Liver (tissue), 9 donors: ENCODE measurements around the gene UNC93A. TPM values are rescaled to one million over a fixed set of nuclear protein-coding genes. Genes with fewer than 3 reads are reported as not detected.

Experiments used
- DNase-seq: peaks from one replicate; pipeline ENCODE4 v3.0.0-alpha.2; 2017; ENCODE audit warnings: low spot score
- H3K27ac ChIP-seq, 2 donors: one replicate each; pipeline ENCODE4 v1.7.0; 2013; ENCODE audit warnings: inconsistent platforms in 2 of 2, low read length in 2 of 2, control low read depth in 1 of 2, low read depth in 1 of 2, mild to moderate bottlenecking in 1 of 2
- H3K27me3 ChIP-seq, 4 donors: one replicate each; pipeline versions ENCODE4 v1.6.1 to v1.7.0; 2013; ENCODE audit warnings: low read length in 3 of 4, inconsistent platforms in 1 of 4, mild to moderate bottlenecking in 1 of 4, moderate library complexity in 1 of 4; ENCODE audit not compliant: control insufficient read depth in 4 of 4, insufficient read depth in 4 of 4
- H3K36me3 ChIP-seq, 4 donors: one replicate each; pipeline versions ENCODE4 v1.6.1 to v1.7.0; 2013; ENCODE audit warnings: low read length in 3 of 4, mild to moderate bottlenecking in 3 of 4, low read depth in 1 of 4, moderate library complexity in 1 of 4; ENCODE audit not compliant: control insufficient read depth in 4 of 4, insufficient read depth in 3 of 4
- H3K4me1 ChIP-seq, 4 donors: one replicate each; pipeline versions ENCODE4 v1.6.1 to v1.7.0; 2013; ENCODE audit warnings: low read length in 3 of 4, mild to moderate bottlenecking in 3 of 4, moderate library complexity in 1 of 4; ENCODE audit not compliant: control insufficient read depth in 4 of 4, insufficient read depth in 4 of 4
- H3K4me3 ChIP-seq, 3 donors: one replicate each; pipeline versions ENCODE4 v1.6.1 to v1.7.0; 2013; ENCODE audit warnings: low read length in 3 of 3, control low read depth in 1 of 3, low read depth in 1 of 3, mild to moderate bottlenecking in 1 of 3
- H3K9ac ChIP-seq, 2 donors: one replicate each; pipeline ENCODE4 v1.7.0; 2013; ENCODE audit warnings: low read length in 2 of 2, mild to moderate bottlenecking in 2 of 2, moderate library complexity in 2 of 2, control low read depth in 1 of 2, low read depth in 1 of 2
- H3K9me3 ChIP-seq, 4 donors: one replicate each; pipeline versions ENCODE4 v1.6.1 to v1.7.0; 2013; ENCODE audit warnings: low read length in 3 of 4; ENCODE audit not compliant: control insufficient read depth in 4 of 4
- FOXA2 ChIP-seq: IDR thresholded peaks from 2 replicates; pipeline ENCODE4 v1.6.1; 2016; ENCODE audit warnings: antibody characterized with exemption
- GABPA ChIP-seq, 2 donors: IDR thresholded peaks in 1 of 2; conservative IDR thresholded peaks in 1 of 2; 2 replicates each; pipeline ENCODE4 v1.6.1; 2016; ENCODE audit warnings: antibody characterized with exemption in 2 of 2, mild to moderate bottlenecking in 1 of 2, moderate library complexity in 1 of 2
- HNF4A ChIP-seq, 2 donors: conservative IDR thresholded peaks; 2 replicates each; pipeline ENCODE4 v1.6.1; 2016; ENCODE audit warnings: antibody characterized with exemption in 2 of 2, mild to moderate bottlenecking in 2 of 2
- HNF4G ChIP-seq: IDR thresholded peaks from 2 replicates; pipeline ENCODE4 v1.6.1; 2016; ENCODE audit warnings: antibody characterized with exemption
- JUND ChIP-seq, 2 donors: IDR thresholded peaks; 2 replicates each; pipeline ENCODE4 v1.6.1; 2016; ENCODE audit warnings: antibody characterized with exemption in 2 of 2
- NR2F2 ChIP-seq: IDR thresholded peaks from 2 replicates; pipeline ENCODE4 v1.6.1; 2016; ENCODE audit warnings: antibody characterized with exemption
- RAD21 ChIP-seq, 2 donors: IDR thresholded peaks; 2 replicates each; pipeline ENCODE4 v1.6.1; 2016; ENCODE audit warnings: antibody characterized with exemption in 2 of 2, mild to moderate bottlenecking in 2 of 2
- RXRA ChIP-seq, 2 donors: IDR thresholded peaks; 2 replicates each; pipeline ENCODE4 v1.6.1; 2017 to 2018; ENCODE audit warnings: antibody characterized with exemption in 2 of 2, mild to moderate bottlenecking in 1 of 2
- SP1 ChIP-seq: IDR thresholded peaks from 2 replicates; pipeline ENCODE4 v1.6.1; 2018; ENCODE audit warnings: antibody characterized with exemption, mild to moderate bottlenecking
- TAF1 ChIP-seq: conservative IDR thresholded peaks from 2 replicates; pipeline ENCODE4 v1.6.1; 2016; ENCODE audit warnings: antibody characterized with exemption, mild to moderate bottlenecking
- YY1 ChIP-seq: IDR thresholded peaks from 2 replicates; pipeline ENCODE4 v1.6.1; 2016; ENCODE audit warnings: antibody characterized with exemption, mild to moderate bottlenecking
- WGBS: extraction: QIAGEN DNeasy Blood & Tissue Kit; methylation state at CpG from one replicate; pipeline ENCODE4 v1.1.7; 2013; 5-methylcytosine and 5-hydroxymethylcytosine counted together
- polyA plus RNA-seq, 2 donors: library from polyadenylated mRNA; stranded (reverse) in 1 of 2; unstranded in 1 of 2; fragments of 200-250 nt in 1 of 2; fragments of >200 nt in 1 of 2; fragmentation: Nextera tagmentation in 1 of 2; extraction: Ambion mirVana in 1 of 2; gene quantifications; one replicate each; pipeline versions ENCODE4 v1.2.1 to v1.2.3, GENCODE V29; 2013 to 2015
- total RNA-seq, 2 donors: library from RNA; depleted of rRNA; stranded (reverse); fragments of >200 nt; gene quantifications; one replicate each; pipeline ENCODE4 v1.2.3, GENCODE V29; 2014
- TF ChIP-seq, protein P1 (sequence below): IDR thresholded peaks from 2 replicates; pipeline ENCODE4 v1.6.1; 2016; ENCODE audit warnings: antibody characterized with exemption
- TF ChIP-seq, protein P2 (sequence below): IDR thresholded peaks from 2 replicates; pipeline ENCODE4 v1.6.1; 2016; ENCODE audit warnings: antibody characterized with exemption
- TF ChIP-seq, protein P3 (sequence below): IDR thresholded peaks from 2 replicates; pipeline ENCODE4 v1.6.1; 2016; ENCODE audit warnings: antibody characterized with exemption, mild to moderate bottlenecking
- TF ChIP-seq, protein P4 (sequence below): IDR thresholded peaks from 2 replicates; pipeline ENCODE4 v1.6.1; 2016; ENCODE audit warnings: antibody characterized with exemption
- TF ChIP-seq, protein P5 (sequence below): fragments of 150-350 bp; IDR thresholded peaks from 2 replicates; pipeline ENCODE4 v1.5.1; 2017; ENCODE audit warnings: improper control_type of control experiment, low read depth, low read length; ENCODE audit not compliant: missing input control
- donor health status: healthy.
- donor health status: healthy.
- donor health status: healthy.
- donor health status: healthy.
- donor health status: healthy.

Gene UNC93A
- total and polyA plus RNA-seq, 4 donors, result 0.79 to 14.0 (median 4.6) TPM

DNA sequence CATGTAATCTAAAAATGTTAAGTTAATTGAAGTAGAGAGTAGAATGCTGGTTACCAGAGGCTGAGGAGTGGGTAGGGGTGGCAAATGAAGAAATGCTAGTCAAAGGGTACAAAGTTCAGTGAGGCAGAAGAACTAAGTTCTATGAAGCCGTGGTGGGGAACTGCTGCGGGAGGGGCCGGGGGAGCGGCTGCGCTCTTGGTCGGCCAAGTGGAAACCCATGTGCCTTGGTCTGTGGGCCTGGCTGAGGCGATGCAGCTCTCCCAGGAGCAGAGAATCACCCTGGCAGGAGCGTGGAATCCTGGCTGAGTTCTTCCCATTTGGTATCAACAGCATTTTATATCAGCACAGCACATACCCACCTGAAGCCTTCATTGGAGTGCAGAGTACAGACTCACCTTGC, 56.1 kb downstream of the UNC93A start:
- Histone ChIP-seq H3K9me3 (no peaks in the 10 kb centered on the region), H3K4me3 (no peak overlapping the region), H3K9ac (no peak overlapping the region), H3K27ac (peak overlapping the region in 1 of 2 donors; percentile 75), H3K4me1 (peaks cover 2 to 56% (median 13%) of the 10 kb centered on the region in 4 donors), H3K27me3 (no peaks in the 10 kb centered on the region), H3K36me3 (no peaks in the 10 kb centered on the region)
- no peak for TF ChIP-seq SP1
- no peak for TF ChIP-seq JUND (IDR thresholded peaks at IDR 0.05)
- 94% methylated on average over 8 of the region's 8 CpGs for WGBS
- DNase-seq, result no peak

- TF ChIP-seq FOXA2, result no peak
- peak in 1 of 2 donors; percentile 1 for TF ChIP-seq JUND (IDR thresholded peaks at IDR 0.05)
- no peak for TF ChIP-seq YY1
- Histone ChIP-seq H3K4me3 (no peak overlapping the region), H3K9ac (peak overlapping the region in 1 of 2 donors; percentile 33), H3K27ac (peak overlapping the region; percentile 47 to 67), H3K9me3 (no peaks in the 10 kb centered on the region), H3K36me3 (no peaks in the 10 kb centered on the region), H3K4me1 (peaks cover 0 to 38% (median 11%) of the 10 kb centered on the region in 4 donors), H3K27me3 (no peaks in the 10 kb centered on the region)
- DNase-seq, result no peak
- WGBS, result 73% methylated on average over 19 of the region's 19 CpGs
Observed at GRCh38 chr6:167349631-167350274, 58.6 kb downstream of the UNC93A start.

DNA sequence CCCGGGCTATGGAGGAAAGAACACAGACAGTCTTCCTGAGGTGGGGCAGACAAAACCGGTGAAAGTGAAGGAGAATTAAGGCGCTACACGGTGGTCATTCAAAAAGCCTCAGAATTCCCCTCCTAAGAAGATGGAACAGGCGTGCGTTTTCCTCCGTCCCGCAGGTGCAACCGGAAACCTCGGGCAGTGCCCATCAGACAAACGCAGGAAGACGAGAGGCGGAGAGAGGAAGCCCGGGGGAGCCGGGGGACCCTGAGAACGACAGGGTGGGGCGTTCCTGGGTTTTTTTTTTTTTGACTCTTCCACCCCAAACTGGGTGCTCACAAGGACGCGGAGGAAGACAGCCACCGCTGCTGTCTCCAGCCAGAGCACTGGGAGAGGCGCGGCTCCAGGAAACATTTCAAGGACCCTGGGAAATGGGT, 59.2 kb downstream of the UNC93A start:
- no peak overlapping the region for H3K9ac ChIP-seq

More for the DNA sequence above, 59.2 kb downstream of the UNC93A start:
- Histone ChIP-seq H3K36me3 (no peaks in the 10 kb centered on the region), H3K27me3 (no peaks in the 10 kb centered on the region), H3K27ac (peak overlapping the region; percentile 84 to 88), H3K4me3 (peak overlapping the region in 1 of 3 donors; percentile 45), H3K4me1 (peaks cover 0 to 36% (median 11%) of the 10 kb centered on the region in 4 donors), H3K9me3 (no peaks in the 10 kb centered on the region)
- WGBS, result 60% methylated on average over 22 of the region's 22 CpGs
- TF ChIP-seq, protein P1, sequence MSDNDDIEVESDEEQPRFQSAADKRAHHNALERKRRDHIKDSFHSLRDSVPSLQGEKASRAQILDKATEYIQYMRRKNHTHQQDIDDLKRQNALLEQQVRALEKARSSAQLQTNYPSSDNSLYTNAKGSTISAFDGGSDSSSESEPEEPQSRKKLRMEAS, result no peak
- TF ChIP-seq RXRA (IDR thresholded peaks at IDR 0.05), result no peak
- TF ChIP-seq RAD21 (IDR thresholded peaks at IDR 0.05), result no peak
- TF ChIP-seq FOXA2, result no peak
- TF ChIP-seq, protein P2, sequence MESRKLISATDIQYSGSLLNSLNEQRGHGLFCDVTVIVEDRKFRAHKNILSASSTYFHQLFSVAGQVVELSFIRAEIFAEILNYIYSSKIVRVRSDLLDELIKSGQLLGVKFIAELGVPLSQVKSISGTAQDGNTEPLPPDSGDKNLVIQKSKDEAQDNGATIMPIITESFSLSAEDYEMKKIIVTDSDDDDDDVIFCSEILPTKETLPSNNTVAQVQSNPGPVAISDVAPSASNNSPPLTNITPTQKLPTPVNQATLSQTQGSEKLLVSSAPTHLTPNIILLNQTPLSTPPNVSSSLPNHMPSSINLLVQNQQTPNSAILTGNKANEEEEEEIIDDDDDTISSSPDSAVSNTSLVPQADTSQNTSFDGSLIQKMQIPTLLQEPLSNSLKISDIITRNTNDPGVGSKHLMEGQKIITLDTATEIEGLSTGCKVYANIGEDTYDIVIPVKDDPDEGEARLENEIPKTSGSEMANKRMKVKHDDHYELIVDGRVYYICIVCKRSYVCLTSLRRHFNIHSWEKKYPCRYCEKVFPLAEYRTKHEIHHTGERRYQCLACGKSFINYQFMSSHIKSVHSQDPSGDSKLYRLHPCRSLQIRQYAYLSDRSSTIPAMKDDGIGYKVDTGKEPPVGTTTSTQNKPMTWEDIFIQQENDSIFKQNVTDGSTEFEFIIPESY, result no peak
- TF ChIP-seq, protein P3, sequence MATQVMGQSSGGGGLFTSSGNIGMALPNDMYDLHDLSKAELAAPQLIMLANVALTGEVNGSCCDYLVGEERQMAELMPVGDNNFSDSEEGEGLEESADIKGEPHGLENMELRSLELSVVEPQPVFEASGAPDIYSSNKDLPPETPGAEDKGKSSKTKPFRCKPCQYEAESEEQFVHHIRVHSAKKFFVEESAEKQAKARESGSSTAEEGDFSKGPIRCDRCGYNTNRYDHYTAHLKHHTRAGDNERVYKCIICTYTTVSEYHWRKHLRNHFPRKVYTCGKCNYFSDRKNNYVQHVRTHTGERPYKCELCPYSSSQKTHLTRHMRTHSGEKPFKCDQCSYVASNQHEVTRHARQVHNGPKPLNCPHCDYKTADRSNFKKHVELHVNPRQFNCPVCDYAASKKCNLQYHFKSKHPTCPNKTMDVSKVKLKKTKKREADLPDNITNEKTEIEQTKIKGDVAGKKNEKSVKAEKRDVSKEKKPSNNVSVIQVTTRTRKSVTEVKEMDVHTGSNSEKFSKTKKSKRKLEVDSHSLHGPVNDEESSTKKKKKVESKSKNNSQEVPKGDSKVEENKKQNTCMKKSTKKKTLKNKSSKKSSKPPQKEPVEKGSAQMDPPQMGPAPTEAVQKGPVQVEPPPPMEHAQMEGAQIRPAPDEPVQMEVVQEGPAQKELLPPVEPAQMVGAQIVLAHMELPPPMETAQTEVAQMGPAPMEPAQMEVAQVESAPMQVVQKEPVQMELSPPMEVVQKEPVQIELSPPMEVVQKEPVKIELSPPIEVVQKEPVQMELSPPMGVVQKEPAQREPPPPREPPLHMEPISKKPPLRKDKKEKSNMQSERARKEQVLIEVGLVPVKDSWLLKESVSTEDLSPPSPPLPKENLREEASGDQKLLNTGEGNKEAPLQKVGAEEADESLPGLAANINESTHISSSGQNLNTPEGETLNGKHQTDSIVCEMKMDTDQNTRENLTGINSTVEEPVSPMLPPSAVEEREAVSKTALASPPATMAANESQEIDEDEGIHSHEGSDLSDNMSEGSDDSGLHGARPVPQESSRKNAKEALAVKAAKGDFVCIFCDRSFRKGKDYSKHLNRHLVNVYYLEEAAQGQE, result no peak
- TF ChIP-seq, protein P4, sequence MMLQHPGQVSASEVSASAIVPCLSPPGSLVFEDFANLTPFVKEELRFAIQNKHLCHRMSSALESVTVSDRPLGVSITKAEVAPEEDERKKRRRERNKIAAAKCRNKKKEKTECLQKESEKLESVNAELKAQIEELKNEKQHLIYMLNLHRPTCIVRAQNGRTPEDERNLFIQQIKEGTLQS, result no peak
- no peak for TF ChIP-seq JUND (IDR thresholded peaks at IDR 0.05)
- no peak for TF ChIP-seq NR2F2
- TF ChIP-seq YY1, result no peak
- no peak for TF ChIP-seq HNF4G
- no peak for TF ChIP-seq TAF1
- TF ChIP-seq HNF4A (conservative IDR thresholded peaks at IDR 0.05), result no peak
- TF ChIP-seq, protein P5, sequence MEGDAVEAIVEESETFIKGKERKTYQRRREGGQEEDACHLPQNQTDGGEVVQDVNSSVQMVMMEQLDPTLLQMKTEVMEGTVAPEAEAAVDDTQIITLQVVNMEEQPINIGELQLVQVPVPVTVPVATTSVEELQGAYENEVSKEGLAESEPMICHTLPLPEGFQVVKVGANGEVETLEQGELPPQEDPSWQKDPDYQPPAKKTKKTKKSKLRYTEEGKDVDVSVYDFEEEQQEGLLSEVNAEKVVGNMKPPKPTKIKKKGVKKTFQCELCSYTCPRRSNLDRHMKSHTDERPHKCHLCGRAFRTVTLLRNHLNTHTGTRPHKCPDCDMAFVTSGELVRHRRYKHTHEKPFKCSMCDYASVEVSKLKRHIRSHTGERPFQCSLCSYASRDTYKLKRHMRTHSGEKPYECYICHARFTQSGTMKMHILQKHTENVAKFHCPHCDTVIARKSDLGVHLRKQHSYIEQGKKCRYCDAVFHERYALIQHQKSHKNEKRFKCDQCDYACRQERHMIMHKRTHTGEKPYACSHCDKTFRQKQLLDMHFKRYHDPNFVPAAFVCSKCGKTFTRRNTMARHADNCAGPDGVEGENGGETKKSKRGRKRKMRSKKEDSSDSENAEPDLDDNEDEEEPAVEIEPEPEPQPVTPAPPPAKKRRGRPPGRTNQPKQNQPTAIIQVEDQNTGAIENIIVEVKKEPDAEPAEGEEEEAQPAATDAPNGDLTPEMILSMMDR, result no peak
- TF ChIP-seq GABPA (IDR thresholded peaks at IDR 0.05 in 1 of 2, conservative IDR thresholded peaks at IDR 0.05 in 1 of 2), result no peak
- DNase-seq, result no peak
